VCaP (cell line): ENCODE data around the gene OPA3.

Experiments
- H3K27ac ChIP-seq: fragments of 450-650 bp; 2 replicates; pipeline ENCODE4 v1.5.1; 2017
- TF ChIP-seq, protein P1 (sequence below): fragments of 450-650 bp; conservative IDR thresholded peaks from 2 replicates; pipeline ENCODE4 v1.5.1; 2017; ENCODE audit warnings: mild to moderate bottlenecking, moderate library complexity

OPA3 gene

DNA sequence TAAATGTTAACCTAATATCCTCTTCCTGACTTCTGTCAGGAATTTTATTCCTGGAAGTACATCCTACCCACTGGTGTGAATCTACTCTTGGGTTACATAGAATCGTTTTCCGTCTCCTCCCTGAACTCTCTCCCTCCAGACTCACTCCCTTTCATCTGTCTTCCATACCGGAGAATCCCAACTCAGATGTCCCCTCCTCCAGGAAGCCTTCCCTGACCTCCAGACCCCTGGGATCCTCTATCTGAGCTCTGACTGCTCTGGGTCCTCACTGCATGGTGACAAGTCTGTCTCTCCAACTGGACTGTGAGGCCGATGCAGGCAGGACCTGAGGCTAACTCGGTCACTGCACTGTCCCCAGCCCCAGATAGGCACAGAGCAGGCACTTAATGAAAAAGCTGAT lies 24.6 kb downstream of the OPA3 start:
- H3K27ac ChIP-seq = peak overlapping the region; percentile 57; the same call in 1 of the 2 replicates
- TF ChIP-seq, protein P1, sequence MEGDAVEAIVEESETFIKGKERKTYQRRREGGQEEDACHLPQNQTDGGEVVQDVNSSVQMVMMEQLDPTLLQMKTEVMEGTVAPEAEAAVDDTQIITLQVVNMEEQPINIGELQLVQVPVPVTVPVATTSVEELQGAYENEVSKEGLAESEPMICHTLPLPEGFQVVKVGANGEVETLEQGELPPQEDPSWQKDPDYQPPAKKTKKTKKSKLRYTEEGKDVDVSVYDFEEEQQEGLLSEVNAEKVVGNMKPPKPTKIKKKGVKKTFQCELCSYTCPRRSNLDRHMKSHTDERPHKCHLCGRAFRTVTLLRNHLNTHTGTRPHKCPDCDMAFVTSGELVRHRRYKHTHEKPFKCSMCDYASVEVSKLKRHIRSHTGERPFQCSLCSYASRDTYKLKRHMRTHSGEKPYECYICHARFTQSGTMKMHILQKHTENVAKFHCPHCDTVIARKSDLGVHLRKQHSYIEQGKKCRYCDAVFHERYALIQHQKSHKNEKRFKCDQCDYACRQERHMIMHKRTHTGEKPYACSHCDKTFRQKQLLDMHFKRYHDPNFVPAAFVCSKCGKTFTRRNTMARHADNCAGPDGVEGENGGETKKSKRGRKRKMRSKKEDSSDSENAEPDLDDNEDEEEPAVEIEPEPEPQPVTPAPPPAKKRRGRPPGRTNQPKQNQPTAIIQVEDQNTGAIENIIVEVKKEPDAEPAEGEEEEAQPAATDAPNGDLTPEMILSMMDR = no peak

DNA sequence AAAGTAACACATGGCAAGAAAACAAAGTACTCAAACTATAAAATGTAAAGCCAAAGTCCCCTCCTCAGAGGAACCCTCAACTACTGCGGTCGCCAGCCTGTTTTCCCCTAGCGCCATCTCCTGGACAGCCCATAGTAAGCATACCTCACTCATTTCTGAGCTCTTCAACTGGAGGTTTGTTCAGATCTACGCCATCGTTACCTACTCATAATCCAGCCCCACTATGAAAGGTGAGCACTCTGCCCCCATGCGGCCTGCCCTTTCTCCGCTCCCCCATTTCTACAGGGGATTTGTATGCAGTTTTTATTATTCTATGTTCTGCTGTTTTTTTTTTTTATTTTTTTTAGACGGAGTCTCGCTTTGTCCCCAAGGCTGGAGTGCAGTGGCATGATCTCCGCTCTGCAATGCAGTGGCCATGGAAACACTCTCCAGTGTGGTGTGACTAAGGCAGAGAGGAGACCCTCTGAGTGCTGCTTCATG lies 26.2 kb downstream of the OPA3 start:
- TF ChIP-seq, protein P1 = peak; percentile 67
- H3K27ac ChIP-seq = peak overlapping the region; percentile 23; the same call in 1 of the 2 replicates

DNA sequence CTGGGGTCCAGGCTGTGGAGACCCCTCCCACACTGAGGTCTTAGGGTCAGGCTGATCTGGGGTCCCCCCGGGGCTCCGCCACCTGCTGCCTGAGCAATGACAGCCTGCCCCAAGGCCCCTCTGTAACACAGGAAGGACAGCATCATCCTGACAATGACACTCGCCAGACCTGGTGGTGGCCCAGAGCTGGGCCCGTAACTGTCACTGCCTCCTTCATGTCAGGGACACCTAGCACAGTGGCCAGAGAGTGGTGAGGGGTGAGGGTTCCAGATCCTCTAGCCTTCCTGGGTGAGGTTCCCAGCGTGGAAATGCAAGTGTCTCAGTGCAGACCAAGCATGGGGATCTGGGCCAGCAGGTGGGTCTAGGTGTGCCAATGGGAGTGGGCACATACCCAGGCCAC lies 27.8 kb downstream of the OPA3 start:
- H3K27ac ChIP-seq = no peak overlapping the region
- TF ChIP-seq, protein P1 = no peak

DNA sequence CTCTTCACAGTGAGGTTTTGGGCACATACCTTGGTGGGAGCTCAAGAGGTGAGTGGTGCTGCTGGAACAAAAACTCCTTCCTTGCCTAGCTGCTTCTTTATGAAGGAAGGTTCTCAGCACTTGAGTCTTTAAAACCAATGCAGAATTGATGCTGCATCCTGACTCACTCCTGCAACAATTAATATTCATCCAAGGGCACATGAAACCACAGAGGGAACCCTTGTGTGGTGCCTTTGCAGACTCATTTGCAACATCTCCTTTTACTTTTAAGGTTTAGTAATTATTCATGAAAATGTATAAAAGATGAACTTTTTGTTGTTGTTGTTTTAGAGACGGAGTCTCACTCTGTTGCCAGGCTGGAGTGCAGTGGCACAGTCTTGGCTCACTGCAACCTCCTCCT lies 30.1 kb downstream of the OPA3 start:
- TF ChIP-seq, protein P1 = no peak
- H3K27ac ChIP-seq = no peak overlapping the region

DNA sequence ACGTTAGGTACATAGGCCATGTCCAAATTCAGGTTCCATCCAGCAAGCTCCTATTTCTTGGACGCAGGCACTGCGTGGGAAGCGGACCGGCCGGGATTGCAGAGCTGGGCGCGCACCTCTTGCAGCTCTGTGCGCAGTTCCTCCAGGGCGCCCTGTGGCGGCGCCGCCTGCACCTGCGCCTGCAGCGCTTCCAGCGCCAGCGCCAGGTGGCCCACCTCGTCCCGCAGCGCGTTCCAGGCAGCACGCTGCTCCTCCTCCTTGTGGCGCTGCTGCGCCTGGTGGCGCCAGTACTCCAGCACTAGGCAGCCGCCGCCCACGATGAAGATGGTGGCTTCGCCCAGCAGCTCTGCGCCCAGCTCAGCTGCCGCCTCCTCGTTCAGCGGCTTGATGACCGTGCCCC lies 31.1 kb downstream of the OPA3 start:
- TF ChIP-seq, protein P1 = no peak

DNA sequence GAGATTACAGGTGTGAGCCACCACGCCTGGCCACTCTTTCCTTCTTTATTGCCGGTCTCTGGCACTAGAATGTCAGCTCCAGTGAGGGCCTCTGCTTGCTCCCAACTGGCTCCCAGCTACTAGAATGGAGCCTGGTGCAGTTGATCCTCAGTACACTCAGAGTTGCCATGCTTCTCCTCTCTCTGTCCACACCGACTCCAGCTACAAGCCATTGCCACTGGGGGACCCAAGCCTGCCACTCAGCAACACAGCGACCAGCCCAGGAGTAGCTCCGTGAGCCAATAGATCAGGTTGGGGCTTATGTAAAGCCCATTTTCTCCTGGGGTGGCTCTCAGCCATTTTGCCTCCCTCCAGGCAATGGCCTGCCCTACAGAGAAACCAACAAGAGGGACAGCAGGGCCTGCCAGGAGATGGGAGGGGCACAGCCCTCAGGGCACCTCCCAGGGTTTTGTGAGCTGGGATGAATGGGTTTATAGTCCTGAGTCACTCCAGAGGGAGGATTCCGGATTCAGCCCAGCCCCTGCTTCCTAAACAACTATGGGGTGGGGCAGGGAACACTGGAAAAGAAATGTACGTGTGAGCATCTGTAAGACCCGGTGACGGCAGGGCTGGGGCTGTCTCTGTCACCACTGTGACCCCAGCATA lies 36.5 kb downstream of the OPA3 start:
- TF ChIP-seq, protein P1 = no peak
- no peak overlapping the region for H3K27ac ChIP-seq

More for the DNA sequence above, 31.1 kb downstream of the OPA3 start:
- no peak overlapping the region for H3K27ac ChIP-seq

DNA sequence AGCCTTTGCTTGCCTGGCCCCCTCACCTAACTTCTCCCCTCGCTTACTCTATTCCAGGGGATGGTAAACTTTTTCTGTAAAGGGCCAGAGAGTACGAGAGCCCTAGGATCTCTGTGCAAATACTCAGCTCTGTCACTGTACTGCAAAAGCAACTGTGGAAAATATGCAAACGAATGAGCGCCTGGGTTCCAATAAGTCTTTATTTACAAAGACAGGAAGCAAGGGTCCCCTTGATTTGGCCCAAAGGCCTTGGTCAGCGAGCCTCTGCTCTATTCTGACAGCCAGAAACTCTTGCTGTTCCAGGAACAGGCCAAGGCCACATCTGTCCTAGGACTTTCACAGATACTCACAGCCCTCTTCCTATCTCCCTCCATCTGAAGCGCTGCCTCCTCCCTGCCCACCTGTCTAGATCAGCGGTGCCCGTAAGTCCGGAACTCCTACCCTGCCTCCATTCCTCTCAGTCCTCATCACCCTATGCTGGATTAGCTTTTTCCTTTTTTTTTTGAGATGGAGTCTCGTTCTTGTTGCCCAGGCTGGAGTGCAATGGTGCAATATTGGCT lies 37.3 kb downstream of the OPA3 start:
- TF ChIP-seq, protein P1 = no peak

More for the DNA sequence above, 37.3 kb downstream of the OPA3 start:
- H3K27ac ChIP-seq = no peak overlapping the region
